Measurements from ENCODE around the gene WDR72.
"Not testable (repeated sequence)": the region's sequence is repeated elsewhere in the genome, so short reads cannot be mapped to it uniquely, and the experiment has no call there.

WDR72 gene

DNA sequence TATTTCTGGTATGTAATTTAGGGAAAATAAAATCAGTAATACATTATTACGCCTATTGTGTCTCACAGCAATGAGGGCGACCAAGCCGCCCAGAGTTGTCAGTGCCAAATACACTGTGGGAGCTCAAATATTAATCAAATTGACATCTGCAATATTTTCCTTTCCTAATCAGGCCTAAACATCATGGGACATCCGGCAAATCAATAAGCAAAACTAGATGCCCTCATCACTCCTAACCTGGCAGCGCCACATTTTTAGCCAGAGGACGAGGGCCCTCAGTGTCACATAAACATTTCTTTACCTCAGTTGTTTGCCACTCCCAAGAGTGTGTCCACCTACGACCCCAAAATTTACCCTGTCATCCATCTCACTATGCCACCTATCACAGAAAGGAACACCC is 64.1 kb downstream of the WDR72 start:
- no peak for DNase-seq

DNA sequence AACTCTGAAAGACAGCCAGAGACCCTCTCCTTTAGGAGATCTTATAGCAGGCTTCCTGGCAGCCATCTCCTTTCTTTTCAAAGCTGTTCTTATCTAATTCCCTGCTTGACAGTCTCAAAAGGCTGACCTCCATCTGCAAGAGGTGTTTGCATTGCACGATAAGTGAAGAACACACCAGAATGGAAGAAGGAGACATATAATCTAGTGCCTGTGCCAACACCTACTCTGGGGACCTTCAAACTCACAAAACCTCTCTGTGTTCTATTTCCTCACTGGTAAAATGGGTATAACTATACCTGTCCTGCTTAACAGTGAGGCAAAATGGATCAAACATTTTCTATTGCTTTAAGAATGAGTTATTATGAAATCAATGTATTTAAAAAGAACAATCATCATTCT is 65.0 kb downstream of the WDR72 start:
- DNase-seq = no peak

DNA sequence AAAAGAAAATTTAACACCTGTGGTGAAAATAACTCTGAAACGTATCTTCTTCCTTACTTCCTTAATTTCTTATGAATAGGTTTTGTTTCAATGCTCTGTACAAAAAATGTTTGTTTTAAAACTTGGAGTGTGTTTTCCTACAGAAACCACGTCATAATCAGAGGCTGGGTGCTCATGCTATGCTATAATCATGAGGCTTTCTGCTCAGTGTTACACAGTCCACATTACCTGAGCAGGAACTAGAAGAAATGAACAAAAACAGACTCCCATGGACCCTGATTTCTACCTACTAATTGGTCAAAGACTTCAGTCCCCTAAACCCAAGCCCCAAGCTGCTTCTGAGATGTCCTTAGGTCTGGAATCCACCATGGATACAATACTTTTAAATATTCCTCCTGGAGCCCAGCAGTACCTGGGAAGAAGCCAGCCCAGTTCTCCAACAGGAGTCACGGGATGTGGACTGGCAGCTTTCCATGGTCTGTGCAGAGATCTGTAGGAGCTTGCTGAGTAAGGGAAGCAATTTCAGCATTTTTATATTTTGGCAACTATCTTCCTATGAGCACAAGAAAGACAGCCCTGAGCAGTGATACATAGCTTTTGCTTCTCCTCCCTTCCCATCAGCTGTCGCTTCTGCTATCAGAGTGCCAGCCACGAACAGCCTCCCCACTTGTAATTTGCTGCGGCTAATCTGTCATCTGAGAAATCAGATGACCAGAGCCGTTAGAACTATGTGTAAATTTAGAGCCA is 65.6 kb downstream of the WDR72 start:
- no peak for DNase-seq

DNA sequence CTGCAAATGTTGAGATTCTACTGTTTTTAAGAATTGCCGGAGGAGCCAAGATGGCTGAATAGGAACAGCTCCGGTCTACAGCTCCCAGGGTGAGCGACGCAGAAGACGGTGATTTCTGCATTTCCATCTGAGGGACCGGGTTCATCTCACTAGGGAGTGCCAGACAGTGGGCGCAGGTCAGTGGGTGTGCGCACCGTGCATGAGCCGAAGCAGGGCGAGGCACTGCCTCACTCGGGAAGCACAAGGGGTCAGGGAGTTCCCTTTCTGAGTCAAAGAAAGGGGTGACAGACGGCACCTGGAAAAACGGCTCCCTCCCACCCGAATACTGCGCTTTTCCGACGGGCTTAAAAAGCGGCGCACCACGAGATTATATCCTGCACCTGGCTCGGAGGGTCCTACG is 75.3 kb downstream of the WDR72 start:
- not testable (repeated sequence) for DNase-seq

DNA sequence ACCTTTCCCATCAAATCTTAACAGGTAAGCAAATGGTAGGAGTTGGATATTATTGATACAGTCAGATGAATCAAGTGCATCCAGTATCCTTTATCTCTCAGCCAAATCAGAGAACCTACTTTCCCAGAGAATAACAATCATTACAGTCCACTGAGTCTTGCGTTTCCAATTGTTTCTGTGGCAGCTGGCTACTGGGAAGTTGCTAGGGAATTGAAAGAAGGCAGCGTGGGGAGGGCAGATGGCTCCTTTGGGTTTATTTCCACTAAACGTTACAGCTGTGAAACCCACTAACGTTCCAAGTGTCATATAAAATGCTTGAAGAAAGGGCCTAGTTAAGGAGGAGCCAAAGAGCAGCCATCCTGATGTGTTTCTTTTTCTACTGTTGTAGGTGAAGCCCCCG is 78.4 kb downstream of the WDR72 start:
- DNase-seq = no peak

DNA sequence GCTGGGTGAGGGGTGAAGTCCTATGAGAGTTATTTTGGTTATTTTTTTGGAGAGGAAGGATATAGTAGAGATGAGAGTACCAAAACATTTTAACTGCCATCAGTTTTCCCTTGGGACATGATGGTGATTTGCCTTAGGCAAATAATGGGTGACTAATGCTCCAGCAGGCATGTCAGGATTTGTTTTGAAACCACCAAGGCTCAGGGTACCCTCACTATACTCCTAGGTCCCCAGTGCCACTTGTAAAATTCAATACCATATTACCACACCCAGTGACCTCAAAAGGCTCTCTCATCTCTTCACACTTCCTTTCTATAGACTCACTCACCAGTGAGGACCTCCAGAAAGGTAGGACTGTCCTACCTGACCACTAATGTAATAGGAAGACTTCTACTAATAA is 83.6 kb downstream of the WDR72 start:
- no peak for DNase-seq

DNA sequence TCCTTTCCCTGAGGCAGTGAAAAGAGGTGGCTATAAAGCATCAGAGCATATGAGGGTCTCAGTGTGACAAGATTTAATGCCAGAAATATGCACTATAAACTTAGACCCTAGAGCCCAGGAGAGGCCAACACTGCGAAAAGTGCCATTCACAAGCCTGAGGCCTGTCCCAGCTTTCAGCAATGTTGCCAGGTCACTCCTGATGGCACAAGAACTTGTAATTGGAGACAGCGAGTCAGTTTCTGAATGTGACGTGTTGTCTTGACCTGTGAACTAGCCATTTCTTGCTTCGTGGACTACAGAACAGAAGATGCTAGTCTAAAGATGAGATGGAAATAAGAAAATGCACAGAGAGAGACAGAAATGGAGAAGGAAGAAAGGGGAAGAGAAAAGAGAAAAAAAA is 87.9 kb downstream of the WDR72 start:
- DNase-seq = no peak

DNA sequence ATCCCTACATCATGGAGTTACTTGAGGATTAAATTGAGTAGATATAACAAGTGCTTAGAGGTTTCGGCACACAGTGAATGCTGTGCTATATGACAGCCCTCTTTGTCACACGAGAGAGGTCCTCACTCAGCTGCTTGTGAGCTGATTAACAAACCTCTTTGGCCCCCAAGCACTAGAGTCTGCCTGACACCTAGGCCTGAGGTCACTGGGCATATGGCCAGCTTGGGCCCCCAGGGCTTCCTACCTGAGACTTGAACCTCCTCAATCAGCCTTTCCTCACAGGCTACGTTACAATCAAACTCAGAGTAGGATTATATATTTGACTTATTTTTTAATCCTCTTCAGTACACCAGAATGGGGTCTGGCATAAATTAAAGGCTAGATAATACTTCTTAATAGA is 88.8 kb downstream of the WDR72 start:
- DNase-seq = no peak

DNA sequence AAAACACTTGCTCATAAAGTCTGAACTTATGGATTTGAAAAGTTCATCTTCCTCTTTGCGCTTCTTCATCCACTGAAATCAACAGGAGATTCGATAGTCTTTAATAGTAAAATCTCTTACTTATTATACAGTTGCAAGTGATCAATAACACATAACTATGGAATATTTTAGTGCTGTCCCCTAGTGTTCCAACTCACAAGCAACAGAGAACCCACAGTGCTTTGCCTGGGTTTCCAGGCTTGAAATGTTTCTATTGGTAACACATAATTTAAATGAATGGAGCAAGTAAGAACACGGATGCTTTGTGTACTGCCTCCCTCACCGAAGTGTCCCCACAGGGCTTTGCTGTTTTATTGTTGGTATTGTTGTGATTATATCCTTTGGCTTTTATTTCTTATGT is 93.5 kb downstream of the WDR72 start:
- DNase-seq = no peak

DNA sequence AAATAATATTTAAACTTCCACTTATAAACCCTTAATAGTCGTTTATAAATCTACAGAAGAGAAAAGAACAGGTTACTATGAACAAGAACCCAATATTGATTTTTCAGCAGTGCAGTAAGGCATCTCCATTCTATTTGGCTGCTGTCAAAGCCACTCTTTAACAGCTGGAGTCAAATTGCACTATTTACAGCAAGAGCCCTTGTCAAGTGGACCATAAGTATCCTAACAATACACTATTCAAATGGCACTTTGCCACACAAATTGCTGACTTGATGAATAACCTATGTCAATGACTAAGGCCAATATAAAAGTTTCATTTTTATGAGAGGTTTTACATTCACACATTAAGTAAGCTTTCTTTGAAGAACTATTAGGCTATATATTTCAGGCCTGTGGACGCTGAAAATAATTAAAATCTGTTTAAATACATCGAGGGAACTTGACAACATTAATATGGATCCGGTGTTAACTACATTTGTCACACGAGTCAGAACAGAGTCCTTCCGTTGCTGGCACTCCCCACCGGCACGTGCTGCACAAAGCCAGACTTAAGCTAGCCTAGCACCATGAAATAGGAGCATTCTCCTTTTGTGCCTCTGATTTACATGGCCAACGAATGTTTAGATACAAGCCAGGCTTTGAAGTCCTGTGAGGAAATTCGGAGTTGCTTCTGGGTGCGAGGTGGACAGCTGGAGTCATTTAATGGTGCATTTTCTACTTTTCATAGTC is 100.5 kb downstream of the WDR72 start:
- DNase-seq = no peak

DNA sequence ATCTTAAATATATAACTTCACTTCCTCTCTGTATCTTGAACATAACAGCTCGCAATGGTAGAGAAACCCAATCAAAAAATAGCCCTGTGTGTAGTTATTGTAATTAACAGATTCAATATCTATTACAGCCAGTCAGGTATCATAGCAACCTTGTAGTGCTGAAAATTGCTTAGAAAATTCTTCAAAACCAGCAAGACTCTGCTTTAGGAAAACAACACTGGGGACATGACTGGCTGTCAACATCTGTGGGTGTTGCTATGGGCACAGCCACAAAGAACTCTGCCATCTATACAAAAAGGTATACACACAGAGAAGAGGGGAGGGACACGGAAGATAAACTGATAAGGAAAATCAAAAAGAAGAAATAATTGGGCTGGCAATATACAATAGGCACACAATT is 101.2 kb downstream of the WDR72 start:
- DNase-seq = no peak

DNA sequence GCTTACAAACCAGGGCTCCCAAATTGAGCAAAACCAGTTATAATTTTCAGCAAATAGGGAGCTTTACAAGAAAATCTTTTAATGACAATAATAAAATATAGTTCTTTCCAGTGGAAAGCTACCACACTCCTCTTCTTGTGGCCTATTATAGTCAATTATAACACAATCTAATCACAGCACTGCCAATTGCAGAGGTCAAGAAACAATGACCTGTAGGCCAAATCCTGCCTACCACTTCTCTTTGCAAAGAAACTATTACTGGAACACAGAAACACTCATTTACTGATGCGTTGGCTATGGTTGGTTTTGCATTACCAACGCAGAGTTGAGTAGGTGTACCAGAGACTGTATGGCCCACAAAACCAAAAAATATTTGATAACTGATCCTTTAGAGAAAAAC is 110.5 kb downstream of the WDR72 start:
- DNase-seq = no peak

DNA sequence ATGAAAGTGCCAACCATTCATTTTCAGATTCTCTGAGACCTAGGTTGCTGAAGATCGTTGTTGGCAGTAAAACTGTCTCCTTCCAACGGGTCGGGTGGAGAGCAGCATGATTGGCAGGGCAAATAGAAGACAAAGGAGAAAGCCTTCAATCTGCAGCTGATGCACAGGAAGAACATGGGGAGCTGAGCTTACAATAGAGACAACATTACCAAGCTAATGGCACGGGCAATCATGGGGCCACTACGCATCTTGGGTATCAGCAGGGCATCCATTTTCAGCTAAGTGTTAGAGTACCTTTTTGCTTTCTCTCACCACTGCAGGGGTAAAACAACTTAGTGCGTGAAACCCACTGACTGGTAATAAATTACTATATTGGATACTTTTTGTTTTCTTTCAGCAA is 114.8 kb downstream of the WDR72 start:
- no peak for DNase-seq

DNA sequence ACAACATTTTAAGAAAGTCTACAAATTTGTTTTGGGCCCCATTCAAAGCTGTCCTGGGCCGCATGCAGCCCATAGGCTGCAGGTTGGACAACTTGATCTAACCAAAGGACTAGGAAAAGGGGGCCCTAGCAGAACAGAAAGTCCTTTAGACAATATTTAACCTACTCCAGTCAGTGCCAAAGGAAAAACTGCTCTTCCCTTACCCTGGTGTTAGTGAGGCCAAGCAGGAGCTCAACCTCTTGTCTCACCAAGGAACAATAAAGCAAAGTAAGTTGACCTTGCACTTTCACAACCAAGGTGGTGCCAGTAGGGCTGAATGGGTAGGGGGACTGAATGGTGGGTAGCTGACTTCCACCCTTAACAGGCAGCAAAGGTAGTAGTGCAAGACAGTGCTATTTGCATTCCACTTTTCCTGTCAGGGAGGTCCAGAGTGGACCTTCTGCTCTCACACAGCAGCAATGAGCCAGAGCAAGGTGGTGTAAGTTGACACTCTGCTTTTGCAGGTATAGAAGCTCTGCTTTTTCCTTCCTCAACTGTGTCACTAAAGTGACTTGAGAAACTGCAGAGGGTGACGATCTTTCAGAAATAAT is 124.9 kb downstream of the WDR72 start:
- DNase-seq = no peak

DNA sequence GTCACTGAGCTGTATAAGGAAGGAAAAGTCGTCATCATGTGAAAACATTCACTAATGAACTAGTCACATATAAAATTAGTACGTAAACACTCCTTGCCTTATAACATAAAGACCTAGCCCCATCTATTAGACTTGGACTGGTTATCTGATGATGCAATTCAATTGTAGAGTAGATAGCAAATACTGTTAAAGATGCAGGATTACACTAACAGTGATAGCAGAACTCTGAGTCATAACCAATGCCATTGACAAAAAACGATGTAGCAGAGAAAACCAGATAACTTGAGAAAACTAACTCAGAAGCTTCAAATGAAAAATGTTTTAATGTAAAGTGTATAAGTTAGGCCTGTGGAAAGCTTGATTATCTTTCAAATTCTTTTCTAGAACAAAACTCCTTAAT is 132.2 kb downstream of the WDR72 start:
- no peak for DNase-seq

DNA sequence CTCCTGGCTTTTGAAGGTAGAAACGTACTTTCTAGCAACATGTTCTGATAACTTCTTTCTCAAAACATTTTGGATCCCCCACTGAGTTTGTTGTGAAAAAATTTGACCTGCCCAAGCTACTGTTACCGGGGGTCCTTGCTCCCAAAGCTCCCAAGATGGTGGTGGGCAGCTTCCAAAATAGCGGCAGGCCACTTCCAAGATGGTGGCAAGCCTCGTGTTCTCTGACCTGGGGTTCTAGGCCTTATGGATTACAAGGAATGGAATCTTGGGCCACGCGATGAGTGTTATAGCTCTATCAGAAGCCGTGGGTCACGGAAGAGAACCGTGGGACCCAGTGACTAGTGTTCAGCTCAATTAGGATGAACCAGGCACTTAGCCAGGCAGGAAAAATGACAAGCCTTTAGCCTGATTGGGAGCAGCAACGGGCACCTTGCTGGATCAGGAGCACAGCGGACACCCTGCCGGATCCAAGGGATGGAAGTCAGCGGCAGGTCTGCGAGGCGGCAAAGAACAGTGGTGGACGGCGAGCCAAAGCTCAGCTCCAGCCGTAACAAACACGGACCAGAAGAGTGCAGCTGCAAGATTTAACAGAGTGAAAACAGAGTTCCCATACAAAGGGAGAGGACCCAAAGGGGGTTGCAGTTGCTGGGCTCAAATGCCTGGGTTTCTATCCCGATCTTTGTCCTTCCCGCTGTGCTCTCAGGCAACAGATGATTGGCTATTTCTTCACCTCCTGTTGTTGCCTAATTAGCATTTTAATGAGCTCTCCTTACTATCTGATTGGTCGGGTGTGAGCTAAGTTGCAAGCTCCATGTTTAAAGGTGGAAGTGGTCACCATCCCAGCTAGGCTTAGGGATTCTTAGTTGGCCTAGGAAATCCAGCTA is 133.3 kb downstream of the WDR72 start:
- DNase-seq = no peak

DNA sequence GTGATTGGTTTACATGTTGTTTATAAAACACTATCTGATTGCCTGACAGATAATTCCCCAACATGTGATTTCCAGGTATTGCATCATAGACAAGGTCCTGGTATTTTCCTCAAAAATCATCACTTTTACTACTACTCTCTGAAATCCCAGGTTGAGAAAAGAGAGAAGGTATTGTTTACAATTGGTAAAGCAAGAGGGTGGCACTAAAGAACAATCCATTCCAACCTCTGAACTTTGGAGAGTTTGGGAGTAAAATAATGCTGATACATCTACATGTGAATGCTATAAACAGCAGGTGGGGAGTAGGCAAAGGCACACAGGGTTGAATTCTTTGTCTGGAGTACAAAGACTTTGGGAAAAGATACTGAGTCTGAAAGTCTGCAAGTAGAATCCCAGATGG is 134.2 kb downstream of the WDR72 start:
- DNase-seq = no peak

DNA sequence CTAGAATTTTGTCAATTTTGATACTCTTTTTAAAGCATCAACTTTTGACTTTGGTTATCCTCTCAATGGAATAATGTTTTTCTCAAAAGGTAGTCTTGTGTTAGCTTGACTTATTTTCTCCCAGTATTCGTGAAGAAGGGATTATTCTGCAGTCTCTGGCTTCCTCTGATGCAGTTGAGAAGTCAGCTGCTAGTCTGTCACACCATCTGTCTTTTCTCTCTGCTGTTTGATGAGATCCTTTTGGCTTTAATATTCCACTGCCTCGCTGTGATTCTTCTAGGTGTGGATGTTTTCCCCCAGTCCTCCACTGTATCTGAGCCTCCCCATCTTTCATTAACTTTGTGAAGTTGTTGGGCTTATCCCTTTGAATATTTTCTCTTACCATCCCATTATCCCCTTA is 141.0 kb downstream of the WDR72 start:
- DNase-seq = no peak

DNA sequence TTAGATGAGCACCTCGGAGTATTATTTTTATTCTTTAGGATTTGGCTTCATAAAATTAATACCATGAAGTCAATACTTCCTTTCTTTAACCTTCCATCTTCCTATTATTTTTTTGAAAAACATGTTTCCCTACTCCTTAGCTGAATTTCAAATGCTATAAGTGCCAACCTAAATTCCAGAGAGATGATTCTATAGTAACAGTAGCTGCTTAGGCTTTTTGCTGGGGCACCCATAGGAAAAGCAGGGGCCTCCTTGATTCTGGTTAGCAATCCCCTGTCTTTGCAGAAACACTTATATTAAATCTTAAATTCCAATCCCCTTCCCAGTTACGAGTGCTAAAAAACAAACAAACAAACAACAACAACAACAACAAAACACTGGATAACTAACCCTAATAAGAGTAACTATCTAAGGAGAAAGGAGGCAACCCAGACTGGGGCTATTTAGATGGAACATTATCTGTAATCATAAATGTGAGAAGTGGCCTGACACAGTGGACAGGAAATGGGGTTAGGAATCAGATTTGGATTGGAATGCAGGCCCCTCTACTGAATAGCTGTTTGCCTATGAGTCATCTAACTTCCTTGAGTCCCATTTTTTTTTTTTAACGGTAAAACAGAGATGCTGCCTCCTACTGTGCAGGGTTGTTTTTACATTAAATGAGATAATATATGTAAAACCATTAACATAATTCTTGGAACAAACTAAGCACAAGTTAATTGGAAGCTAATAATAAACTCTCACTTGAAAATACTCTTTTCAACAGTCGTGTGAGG is 148.1 kb downstream of the WDR72 start:
- DNase-seq = no peak

DNA sequence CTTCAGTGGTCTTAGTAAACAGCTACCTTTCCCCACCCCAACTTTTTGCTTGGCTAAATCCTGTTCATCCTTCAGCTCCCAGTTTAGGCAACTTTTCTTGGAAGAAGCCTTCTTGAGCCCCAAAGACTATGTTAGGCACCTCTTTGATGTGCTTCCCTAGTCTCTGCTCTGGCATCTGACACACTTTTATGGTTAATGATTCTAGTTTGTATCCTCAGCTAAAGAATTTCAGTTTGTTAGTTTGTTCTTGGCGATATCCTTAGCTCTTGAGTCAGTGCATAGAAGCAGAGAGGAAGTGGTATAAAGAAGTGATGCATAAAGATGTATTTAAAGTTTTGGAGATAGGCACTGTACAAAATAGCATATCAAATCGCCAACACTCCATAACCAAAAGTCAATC is 168.4 kb downstream of the WDR72 start:
- DNase-seq = no peak

DNA sequence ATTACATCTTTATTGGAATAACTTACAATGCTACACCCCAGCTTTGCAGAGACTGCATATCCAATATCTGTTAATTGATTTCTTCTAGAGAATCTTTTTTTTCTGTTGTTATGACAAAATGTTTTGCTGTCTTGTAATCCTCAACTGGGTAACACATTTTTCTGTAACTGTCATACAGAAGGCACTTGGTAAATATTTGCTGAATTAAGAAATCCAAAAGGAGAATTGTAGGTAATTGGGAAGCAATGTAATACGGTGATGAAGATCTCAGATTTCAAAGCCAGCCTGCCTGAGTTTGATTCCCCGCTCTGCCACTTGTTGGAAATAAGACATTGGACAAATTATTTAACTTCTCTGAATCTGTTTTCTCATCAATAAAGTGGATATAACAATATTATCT is 169.1 kb downstream of the WDR72 start:
- DNase-seq = no peak

DNA sequence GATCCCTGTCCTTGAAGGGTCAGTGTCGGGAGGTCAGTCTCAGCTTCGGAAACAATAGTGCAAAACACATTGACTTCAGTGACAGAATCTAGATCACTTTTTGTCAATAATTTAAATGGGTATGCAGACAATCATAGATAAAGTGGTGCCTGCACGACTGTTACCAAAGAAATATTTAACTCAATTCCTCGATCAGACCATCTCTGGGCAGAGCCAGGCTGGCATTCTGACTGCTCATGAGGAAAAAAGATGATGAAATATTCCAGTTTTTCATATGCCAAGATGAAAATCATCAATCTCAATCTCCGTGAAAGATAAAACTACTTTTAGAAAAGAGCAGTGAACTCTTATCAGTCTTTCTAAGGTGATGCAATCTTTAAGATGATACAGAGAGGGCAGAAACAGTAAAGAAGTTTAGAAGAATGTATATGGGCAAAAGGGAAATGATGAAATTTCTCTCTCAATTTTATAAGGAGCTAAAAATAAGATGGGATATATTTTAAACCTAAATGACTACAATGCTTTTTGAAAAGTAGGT is 169.9 kb downstream of the WDR72 start:
- no peak for DNase-seq
